NCI-H1105 treated with DMSO at 0.1 percent for 48 hours (cell line): Measurements from ENCODE around the gene CLEC9A.

Source experiments
- DNase-seq: peaks from one replicate; lab custom pipeline; 2025; lab: John Stamatoyannopoulos, UW

Gene CLEC9A

GRCh38 chr12:10067942-10068341 lies 37.5 kb downstream of the CLEC9A start:
- DNase-seq = no peak

- no peak for DNase-seq
These were observed 38.2 kb downstream of the CLEC9A start for GRCh38 chr12:10068644-10069043.

GRCh38 chr12:10069099-10069498 lies 38.6 kb downstream of the CLEC9A start:
- DNase-seq = no peak

GRCh38 chr12:10069976-10070375 lies 39.5 kb downstream of the CLEC9A start:
- no peak for DNase-seq

GRCh38 chr12:10070380-10070779 lies 39.9 kb downstream of the CLEC9A start:
- DNase-seq = no peak

- no peak for DNase-seq
These were observed 41.6 kb downstream of the CLEC9A start for GRCh38 chr12:10072131-10072530.

GRCh38 chr12:10073261-10073660 lies 42.8 kb downstream of the CLEC9A start:
- no peak for DNase-seq

- DNase-seq = peak; percentile 84
These were observed 45.0 kb downstream of the CLEC9A start for GRCh38 chr12:10075451-10075850.

- DNase-seq = peak; percentile 10
These were observed 51.8 kb downstream of the CLEC9A start for GRCh38 chr12:10082117-10082874.

GRCh38 chr12:10084733-10085132 lies 54.3 kb downstream of the CLEC9A start:
- no peak for DNase-seq

GRCh38 chr12:10086387-10086786 lies 55.9 kb downstream of the CLEC9A start:
- DNase-seq = no peak

- DNase-seq = no peak
These were observed 57.5 kb downstream of the CLEC9A start for GRCh38 chr12:10088031-10088430.

GRCh38 chr12:10088955-10089900 lies 58.7 kb downstream of the CLEC9A start:
- DNase-seq = no peak

GRCh38 chr12:10094646-10095395 lies 64.3 kb downstream of the CLEC9A start:
- no peak for DNase-seq

- no peak for DNase-seq
These were observed 65.5 kb downstream of the CLEC9A start for GRCh38 chr12:10095971-10096370.

GRCh38 chr12:10097521-10097920 lies 67.0 kb downstream of the CLEC9A start:
- no peak for DNase-seq

GRCh38 chr12:10098791-10099190 lies 68.3 kb downstream of the CLEC9A start, which contains the start of gene CLEC1A:
Gene CLEC1A (minus strand): TSS chr12:10098985. CDS start chr12:10098922, 63 bp downstream.
- DNase-seq = no peak

- DNase-seq = no peak
These were observed 70.6 kb downstream of the CLEC9A start for GRCh38 chr12:10101042-10101579.

- DNase-seq = no peak
These were observed 71.3 kb downstream of the CLEC9A start for GRCh38 chr12:10101648-10102220.

GRCh38 chr12:10102322-10102721 lies 71.8 kb downstream of the CLEC9A start:
- DNase-seq = no peak

GRCh38 chr12:10110256-10110844 lies 79.9 kb downstream of the CLEC9A start:
- DNase-seq = no peak
